Gastrocnemius medialis (tissue), 4 donors: Measurements from ENCODE around the gene MS4A10.

Experiments used
- POLR2A ChIP-seq, 2 donors: fragments of 450-650 bp; IDR thresholded peaks; one replicate each; pipeline ENCODE4 v1.6.1; 2017; ENCODE audit warnings: antibody characterized with exemption in 2 of 2, mild to moderate bottlenecking in 2 of 2, moderate library complexity in 2 of 2
- TF ChIP-seq, protein P1 (sequence below), 5 experiments: fragments of 450-650 bp in 3 of 5; fragments of 200-600 bp in 2 of 5; sonication (generic) in 2 of 5; IDR thresholded peaks in 4 of 5; conservative IDR thresholded peaks in 1 of 5; 1 replicate in 4 of 5; 2 replicates in 1 of 5; pipeline ENCODE4 v1.5.1; 2016 to 2019; ENCODE audit warnings: antibody characterized with exemption in 5 of 5, mild to moderate bottlenecking in 3 of 5, moderate library complexity in 3 of 5

DNA sequence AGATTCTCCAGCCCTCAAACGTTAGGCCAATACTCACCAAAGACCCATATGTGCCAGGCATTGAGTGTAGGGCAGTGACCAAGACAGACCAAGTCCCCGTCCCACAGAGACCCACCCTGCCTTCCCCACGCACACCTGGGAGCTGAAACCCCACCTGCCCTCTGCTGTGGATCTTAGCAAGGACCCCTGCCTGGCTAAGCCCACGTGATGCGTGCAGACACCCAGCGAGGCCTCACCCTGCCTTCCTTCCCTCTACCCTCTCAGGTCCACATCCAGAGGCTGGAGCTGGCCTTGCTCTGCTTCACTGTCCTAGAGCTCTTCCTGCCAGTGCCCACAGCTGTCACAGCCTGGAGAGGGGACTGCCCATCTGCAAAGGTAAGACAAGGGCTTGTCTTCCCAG, 10.2 kb downstream of the MS4A10 start:
- TF ChIP-seq, protein P1, sequence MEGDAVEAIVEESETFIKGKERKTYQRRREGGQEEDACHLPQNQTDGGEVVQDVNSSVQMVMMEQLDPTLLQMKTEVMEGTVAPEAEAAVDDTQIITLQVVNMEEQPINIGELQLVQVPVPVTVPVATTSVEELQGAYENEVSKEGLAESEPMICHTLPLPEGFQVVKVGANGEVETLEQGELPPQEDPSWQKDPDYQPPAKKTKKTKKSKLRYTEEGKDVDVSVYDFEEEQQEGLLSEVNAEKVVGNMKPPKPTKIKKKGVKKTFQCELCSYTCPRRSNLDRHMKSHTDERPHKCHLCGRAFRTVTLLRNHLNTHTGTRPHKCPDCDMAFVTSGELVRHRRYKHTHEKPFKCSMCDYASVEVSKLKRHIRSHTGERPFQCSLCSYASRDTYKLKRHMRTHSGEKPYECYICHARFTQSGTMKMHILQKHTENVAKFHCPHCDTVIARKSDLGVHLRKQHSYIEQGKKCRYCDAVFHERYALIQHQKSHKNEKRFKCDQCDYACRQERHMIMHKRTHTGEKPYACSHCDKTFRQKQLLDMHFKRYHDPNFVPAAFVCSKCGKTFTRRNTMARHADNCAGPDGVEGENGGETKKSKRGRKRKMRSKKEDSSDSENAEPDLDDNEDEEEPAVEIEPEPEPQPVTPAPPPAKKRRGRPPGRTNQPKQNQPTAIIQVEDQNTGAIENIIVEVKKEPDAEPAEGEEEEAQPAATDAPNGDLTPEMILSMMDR (IDR thresholded peaks at IDR 0.05 in 4 of 5, conservative IDR thresholded peaks at IDR 0.05 in 1 of 5) = no peak
- no peak for TF ChIP-seq POLR2A (IDR thresholded peaks at IDR 0.05)
